Kasumi-1 (cell line): ENCODE measurements around the gene TEKTIP1.
"Not testable (repeated sequence)": the region's sequence is repeated elsewhere in the genome, so short reads cannot be mapped to it uniquely, and the experiment has no call there.

Experiments used
- DNase-seq, 2 experiments: peaks; one replicate each; lab custom pipeline; 2025; lab: John Stamatoyannopoulos, UW

TEKTIP1 gene

DNA sequence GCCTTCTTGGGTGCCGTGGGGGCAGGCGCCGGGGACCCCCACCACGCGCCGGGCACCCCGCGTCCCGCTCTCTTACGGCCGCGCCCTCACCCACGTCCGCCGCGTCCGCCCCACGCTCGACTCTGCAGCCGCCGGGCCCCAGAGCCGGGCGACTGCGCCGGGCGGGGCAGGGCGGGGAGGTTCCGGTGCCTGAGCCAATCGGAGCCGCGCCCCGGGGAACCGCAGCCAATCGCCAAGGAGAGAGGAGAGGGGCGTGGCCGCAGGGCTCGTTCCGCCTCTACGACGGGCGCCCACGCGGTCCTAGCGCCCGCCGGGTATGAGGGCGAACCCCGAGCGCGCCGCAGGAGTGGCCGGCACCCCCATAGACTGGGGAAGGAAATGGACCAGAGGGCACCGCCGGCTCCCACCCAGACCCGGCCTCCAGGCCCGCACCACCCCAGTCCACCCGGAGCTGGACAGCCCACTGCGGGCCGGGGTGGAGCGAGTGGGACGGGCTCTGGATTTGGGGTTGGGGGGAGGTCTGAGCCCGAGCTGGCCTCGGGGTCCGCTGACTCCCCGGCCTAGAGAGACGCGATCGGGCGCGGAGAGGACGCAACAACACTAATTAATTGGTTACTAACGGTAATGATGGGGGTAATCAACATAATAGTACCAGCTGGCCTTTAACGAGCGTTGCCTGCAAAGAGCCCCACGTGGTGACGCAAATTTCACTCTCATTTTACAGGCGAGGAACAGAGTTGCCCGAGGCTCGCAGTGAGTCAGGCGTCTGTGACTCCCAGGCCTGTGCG, 18.7 kb downstream of the TEKTIP1 start, which contains the start of gene MFSD12:
MFSD12 (minus strand) TSS at position 126 of the 788 bp plus-strand sequence. CDS start 183 bp downstream, outside the sequence.
- DNase-seq: peak; percentile 87 to 88

- no peak for DNase-seq
These were observed 24.9 kb downstream of the TEKTIP1 start for GRCh38 chr19:3563709-3564524.

DNA sequence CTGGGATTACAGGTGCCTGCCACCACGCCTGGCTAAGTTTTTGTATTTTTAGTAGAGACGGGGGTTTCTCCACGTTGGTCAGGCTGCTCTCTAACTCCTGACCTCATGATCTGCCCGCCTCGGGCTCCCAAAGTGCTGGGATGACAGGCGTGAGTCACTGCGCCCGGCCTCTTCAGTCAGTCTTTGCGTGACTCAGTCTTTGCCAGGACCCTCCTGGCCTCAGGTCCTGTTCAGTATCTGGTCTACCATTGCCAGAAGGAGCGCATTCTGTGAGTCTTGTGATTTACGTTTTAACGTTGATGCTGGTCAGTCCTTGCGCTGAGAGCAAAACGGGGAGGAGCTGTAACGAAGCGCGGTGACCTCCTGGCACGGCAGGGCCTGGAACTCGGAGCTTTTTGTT, 26.2 kb downstream of the TEKTIP1 start:
- DNase-seq: no peak

- not testable (repeated sequence) for DNase-seq
These were observed 31.1 kb downstream of the TEKTIP1 start for GRCh38 chr19:3570042-3570441.

- DNase-seq: no peak
These were observed 31.6 kb downstream of the TEKTIP1 start for GRCh38 chr19:3570606-3571011.

GRCh38 chr19:3572132-3572854, 33.3 kb downstream of the TEKTIP1 start:
- DNase-seq: peak; percentile 98

- DNase-seq: no peak
These were observed 33.8 kb downstream of the TEKTIP1 start, which contains the start of gene HMG20B for GRCh38 chr19:3572855-3573161. Gene HMG20B (plus strand): TSS chr19:3572944. CDS start chr19:3573310, 366 bp downstream.

- DNase-seq: no peak
These were observed 34.3 kb downstream of the TEKTIP1 start for GRCh38 chr19:3573162-3573857.

- peak; percentile 97 for DNase-seq
These were observed 35.1 kb downstream of the TEKTIP1 start for GRCh38 chr19:3573858-3574637.

DNA sequence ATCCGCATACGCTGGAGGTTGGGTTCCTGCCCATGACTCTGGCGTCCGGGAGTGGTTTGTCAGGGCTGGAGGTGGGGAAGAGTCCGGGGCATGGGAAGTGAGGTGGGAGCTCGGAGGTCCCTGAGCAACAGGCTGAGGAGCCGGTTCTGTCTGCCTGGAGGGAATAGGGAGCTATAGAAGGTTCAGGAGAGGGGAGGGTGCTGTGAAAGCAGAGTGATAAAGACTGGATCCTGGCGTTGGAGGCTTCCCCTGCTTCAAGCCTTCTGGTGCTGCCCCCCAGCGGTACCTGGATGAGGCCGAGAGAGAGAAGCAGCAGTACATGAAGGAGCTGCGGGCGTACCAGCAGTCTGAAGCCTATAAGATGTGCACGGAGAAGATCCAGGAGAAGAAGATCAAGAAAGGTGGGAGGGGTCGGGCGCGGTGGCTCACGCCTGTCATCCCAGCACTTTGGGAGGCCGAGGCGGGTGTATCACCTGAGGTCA, 36.3 kb downstream of the TEKTIP1 start:
- peak; percentile 15 to 42 for DNase-seq

- no peak for DNase-seq
These were observed 37.1 kb downstream of the TEKTIP1 start for GRCh38 chr19:3575949-3576673.

DNA sequence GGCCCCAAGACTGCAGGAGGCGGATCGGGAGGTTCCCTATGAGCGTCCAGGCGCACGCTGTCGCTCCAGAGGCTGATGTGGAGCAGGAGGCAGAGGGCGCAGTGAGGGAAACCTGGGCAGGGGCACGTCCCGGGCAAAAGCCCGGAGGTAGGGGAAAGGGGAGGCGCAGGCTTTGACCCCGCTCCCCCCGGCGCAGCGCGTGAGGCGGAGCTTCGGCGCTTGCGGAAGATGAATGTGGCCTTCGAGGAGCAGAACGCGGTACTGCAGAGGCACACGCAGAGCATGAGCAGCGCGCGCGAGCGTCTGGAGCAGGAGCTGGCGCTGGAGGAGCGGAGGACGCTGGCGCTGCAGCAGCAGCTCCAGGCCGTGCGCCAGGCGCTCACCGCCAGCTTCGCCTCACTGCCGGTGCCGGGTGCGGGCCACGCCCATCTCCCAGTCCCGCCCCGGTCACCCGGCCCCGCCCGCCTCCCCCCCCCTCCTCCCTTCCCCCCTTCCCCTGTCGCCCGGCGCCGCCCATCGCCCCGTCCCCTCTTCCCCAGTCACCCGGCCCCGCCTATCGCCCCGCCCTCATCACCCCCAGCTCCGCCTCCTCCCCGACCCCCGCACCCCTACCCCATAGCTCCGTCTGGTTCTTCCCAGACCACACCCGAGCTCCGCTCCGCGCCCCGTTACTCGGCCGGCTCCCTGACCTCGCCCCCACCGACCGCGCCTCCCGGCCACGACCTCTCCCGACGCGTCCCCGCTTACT, 37.9 kb downstream of the TEKTIP1 start:
- no peak for DNase-seq

GRCh38 chr19:3577723-3578344, 38.9 kb downstream of the TEKTIP1 start:
- DNase-seq: no peak

GRCh38 chr19:3578390-3578789, 39.4 kb downstream of the TEKTIP1 start:
- no peak for DNase-seq

GRCh38 chr19:3580156-3580934, 41.4 kb downstream of the TEKTIP1 start:
- no peak for DNase-seq

DNA sequence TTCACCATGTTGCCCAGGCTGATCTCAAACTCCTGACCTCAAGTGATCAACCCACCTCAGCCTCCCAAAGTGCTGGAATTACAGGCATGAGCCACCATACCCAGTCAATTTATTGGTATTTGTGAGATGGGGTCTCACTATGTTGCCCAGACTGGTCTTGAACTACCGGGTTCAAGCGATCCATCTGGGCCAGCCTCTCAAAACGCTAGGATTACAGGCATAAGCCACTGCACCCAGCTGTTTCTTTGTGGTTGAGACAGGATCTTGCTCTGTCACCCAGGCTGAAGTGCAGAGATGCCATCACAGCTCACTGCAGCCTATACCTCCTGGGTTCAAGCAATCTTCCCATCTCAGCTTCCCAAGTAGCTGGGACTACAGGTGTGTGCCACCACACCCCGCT, 42.8 kb downstream of the TEKTIP1 start:
- not testable (repeated sequence) for DNase-seq

DNA sequence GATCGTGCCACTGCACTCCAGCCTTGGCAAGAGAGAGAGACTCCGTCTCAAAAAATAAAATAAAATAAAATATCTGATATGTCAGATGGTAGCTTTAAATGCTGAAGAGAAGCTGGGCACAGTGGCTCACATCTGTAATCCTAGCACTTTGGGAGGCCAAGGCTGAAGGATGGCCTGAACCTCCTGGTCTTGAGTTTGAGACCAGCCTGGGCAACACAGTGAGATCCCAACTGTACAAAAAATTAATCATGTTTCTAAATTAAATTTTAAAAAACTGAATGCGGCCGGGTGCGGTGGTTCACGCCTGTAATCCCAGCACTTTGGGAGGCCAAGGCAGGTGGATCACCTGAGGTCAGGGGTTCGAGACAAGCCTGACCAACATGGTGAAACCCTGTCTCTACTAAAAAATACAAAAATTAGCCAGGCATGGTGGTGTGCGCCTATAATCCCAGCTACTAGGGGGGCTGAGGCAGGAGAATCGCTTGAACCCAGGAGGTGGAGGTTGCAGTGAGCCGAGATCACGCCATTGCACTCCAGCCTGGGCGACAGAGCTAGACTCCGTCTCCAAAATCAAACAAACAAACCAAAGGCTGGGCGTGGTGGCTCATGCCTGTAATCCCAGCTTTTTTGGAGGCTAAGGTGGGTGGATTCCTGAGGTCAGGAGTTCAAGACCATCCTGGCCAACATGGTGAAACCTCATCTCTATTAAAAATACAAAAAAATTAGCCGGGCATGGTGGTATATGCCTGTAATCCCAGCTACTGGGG, 45.2 kb downstream of the TEKTIP1 start:
- not testable (repeated sequence) for DNase-seq
